Skeletal muscle tissue (tissue), 4 donors: Measurements from ENCODE around the gene ELMOD3. TPM values are rescaled to one million over a fixed set of nuclear protein-coding genes. Genes with fewer than 3 reads are reported as not detected.
"Not testable (repeated sequence)": the region's sequence is repeated elsewhere in the genome, so short reads cannot be mapped to it uniquely, and the experiment has no call there.

Experiments used
- H3K27ac ChIP-seq: one replicate; pipeline ENCODE4 v1.7.0; 2013; ENCODE audit warnings: mild to moderate bottlenecking, low read depth, low read length, inconsistent platforms
- H3K27me3 ChIP-seq, 3 donors: one replicate each; pipeline ENCODE4 v1.7.0; 2013; ENCODE audit warnings: low read length in 3 of 3; ENCODE audit not compliant: control insufficient read depth in 3 of 3, insufficient read depth in 3 of 3
- H3K36me3 ChIP-seq, 3 donors: one replicate each; pipeline ENCODE4 v1.7.0; 2013; ENCODE audit warnings: low read length in 3 of 3; ENCODE audit not compliant: control insufficient read depth in 3 of 3, insufficient read depth in 3 of 3
- H3K4me1 ChIP-seq, 3 donors: one replicate each; pipeline ENCODE4 v1.7.0; 2013; ENCODE audit warnings: low read length in 3 of 3, mild to moderate bottlenecking in 3 of 3; ENCODE audit not compliant: control insufficient read depth in 3 of 3, insufficient read depth in 3 of 3
- H3K4me3 ChIP-seq, 3 donors: one replicate each; pipeline ENCODE4 v1.7.0; 2013; ENCODE audit warnings: low read length in 3 of 3
- H3K9ac ChIP-seq, 3 donors: one replicate each; pipeline ENCODE4 v1.7.0; 2013; ENCODE audit warnings: low read length in 3 of 3, mild to moderate bottlenecking in 3 of 3, moderate library complexity in 2 of 3, low read depth in 1 of 3
- H3K9me3 ChIP-seq, 3 donors: one replicate each; pipeline ENCODE4 v1.7.0; 2013; ENCODE audit warnings: low read length in 3 of 3; ENCODE audit not compliant: control insufficient read depth in 3 of 3
- total RNA-seq: library from RNA; depleted of rRNA; stranded (reverse); fragments of >200 nt; gene quantifications from one replicate; pipeline ENCODE4 v1.2.3, GENCODE V29; 2014
- donor health status: Osteomylitis.

ELMOD3 gene
- total RNA-seq, 1 donor from 2014 or later, result 8.9 TPM

DNA sequence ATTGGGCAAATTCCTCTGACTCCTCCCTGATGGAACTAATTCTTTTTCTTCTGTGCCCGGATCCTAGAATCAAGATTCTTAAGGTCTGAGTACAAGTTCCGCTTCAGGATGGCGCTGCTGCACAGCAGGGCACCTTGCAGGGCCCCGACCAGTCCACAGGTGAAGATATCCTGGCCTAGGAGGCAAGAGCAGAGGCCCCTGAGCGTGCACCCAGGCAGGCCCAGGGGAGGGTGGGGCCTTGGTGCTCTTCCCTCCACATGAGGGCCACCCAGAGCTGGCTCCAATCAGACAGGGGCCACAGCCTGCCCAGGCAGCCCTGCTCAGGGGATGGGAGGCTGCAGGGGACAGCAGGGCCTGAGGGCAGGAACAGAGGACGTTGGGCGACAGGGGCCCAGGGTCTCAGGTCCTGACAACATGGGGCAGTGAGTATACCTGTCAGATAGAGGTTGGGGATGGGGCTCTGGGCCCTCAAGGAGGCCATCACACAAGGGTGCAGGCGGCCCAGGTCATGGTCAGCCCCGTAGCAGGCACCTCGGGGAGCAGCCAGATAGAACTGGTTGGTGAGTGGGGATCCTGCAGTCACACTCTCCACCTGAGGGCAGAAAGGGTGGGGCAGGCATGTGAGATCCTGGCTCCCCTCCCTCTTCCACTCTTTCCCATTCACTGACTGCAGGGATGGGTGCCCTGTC is 11.2 kb upstream of the ELMOD3 start:
- not testable (repeated sequence) for H3K27ac ChIP-seq, H3K9ac ChIP-seq, H3K4me1 ChIP-seq, H3K9me3 ChIP-seq, H3K4me3 ChIP-seq, H3K27me3 ChIP-seq
- H3K36me3 ChIP-seq, result peaks cover 42 to 51% (median 47%) of the 10 kb centered on the region in 3 donors

DNA sequence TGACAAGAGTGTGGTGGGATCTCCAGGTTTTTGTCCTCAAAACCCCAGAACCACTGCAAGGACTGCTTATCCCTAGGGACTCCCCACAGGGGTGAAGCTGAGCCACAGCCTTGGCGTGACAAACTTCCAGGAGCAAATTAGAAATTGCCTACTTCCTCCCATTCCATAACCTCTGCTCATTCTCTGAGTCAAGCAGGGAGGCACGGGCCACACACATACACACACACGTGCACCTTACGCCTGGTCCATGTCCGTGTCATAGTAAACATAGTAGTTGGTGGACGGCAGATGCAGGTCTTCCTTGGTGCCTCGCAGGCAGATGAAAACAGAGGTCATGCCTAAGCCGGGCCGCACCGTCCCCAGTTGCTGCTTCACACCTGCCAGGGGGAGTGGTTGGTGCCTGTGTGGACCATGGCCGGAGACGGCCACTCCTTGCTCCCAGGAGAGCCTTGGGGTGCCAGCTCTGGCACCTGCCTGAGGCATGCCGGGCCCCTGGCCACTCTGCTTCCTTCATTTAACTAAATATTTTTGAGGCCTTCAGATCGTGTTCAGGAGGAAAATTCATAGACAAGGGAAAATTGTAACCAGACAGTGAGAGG is 10.1 kb upstream of the ELMOD3 start:
- no peak overlapping the region for H3K27ac ChIP-seq
- H3K9me3 ChIP-seq, result no peaks in the 10 kb centered on the region
- peaks cover 46 to 57% (median 53%) of the 10 kb centered on the region in 3 donors for H3K36me3 ChIP-seq
- no peak overlapping the region for H3K9ac ChIP-seq
- H3K4me1 ChIP-seq, result peaks cover 0 to 2% (median 0%) of the 10 kb centered on the region in 3 donors
- H3K27me3 ChIP-seq, result no peaks in the 10 kb centered on the region
- no peak overlapping the region for H3K4me3 ChIP-seq

DNA sequence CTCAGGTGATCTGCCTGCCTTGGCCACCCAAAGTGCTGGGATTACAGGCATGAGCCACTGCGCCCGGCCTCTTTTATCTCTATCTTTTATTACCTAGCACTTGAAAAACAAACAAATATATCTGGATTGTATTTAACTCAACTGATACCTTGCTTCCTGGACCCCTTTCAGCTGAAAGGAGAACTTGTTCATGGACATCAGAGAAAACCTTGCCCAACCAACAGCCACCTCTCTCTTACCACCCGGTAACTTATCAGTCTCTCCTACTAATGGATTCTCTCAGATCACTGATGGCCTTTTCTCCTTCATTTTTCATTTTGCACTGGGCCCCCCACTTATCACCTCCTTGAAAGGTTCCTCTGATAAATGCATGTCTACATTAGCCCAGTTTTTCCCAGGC is 7.0 kb upstream of the ELMOD3 start:
- Histone ChIP-seq H3K36me3 (peaks cover 61 to 74% (median 72%) of the 10 kb centered on the region in 3 donors), H3K4me1 (peaks cover under 1 to 2% (median 2%) of the 10 kb centered on the region in 3 donors), H3K9me3 (no peaks in the 10 kb centered on the region), H3K27ac (no peak overlapping the region), H3K4me3 (no peak overlapping the region), H3K27me3 (no peaks in the 10 kb centered on the region), H3K9ac (no peak overlapping the region)

DNA sequence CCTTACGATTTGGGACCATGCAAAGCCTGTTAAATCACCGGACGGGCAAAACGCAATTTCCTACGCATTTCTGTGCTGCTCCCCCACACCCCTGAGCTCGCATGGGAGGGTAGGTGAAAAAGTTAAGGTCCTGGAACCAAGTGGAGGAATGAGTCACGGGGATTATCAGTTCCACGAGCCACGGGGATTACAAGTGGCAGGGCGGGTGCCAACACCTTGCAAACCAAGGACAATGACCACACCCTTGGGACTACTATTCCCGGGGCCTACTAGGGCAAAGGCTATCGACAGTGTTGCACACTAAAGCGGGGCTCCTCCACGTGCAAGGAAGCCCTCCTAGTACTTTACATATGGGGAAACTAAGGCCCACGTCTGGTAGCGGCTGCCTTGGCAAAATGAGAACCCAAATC is 688 bp upstream of the ELMOD3 start:
- Histone ChIP-seq H3K27ac (peak overlapping the region; percentile 83), H3K36me3 (peaks cover 36 to 49% (median 49%) of the 10 kb centered on the region in 3 donors)

DNA sequence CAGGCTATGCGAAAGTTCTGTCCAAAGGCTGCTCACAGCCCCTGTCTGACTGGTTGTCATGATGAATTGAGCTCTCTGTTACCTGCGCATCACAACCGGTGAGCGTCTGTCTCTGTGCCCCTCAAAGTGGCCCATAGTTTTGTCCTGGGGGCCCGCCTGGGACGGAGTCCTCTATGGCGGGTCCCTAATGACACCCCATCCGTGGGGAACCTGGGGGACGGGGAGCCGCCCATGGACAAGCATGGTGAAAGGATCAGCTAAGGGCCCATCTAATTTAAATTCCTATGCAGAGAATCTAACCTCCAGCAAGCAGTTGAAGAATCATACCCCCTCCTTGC is 473 bp downstream of the ELMOD3 start:
- peaks cover 29 to 42% (median 40%) of the 10 kb centered on the region in 3 donors for H3K4me1 ChIP-seq

More for the DNA sequence above, 688 bp upstream of the ELMOD3 start:
- H3K4me3 ChIP-seq, result peak overlapping the region; percentile 92 to 100 (median 100)
- no peaks in the 10 kb centered on the region for H3K27me3 ChIP-seq
- no peaks in the 10 kb centered on the region for H3K9me3 ChIP-seq
- H3K9ac ChIP-seq, result peak overlapping the region; percentile 97 to 100 (median 98)
- H3K4me1 ChIP-seq, result peaks cover 29 to 42% (median 40%) of the 10 kb centered on the region in 3 donors

DNA sequence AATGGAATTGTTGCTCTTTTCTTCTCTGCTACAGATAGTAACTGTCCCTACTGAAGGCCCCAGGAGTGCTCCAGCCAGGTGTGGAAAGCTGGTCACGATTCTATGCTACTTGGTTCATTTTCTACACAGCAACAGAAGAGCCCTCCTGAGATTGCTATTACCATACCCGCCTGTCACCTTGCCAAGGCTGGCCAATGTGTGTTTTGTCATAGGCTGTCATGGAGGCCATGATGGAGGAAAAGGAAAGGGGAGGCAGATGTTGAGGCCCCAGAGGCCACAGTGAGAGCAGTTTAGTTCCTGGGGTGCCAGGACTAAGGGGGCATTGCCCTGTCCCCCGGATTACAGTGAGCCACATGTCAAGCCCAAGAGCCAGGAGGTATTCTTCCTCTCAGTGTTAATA is 952 bp downstream of the ELMOD3 start:
- Histone ChIP-seq H3K27me3 (no peaks in the 10 kb centered on the region), H3K9me3 (no peaks in the 10 kb centered on the region), H3K9ac (peak overlapping the region; percentile 97 to 100 (median 98)), H3K4me3 (peak overlapping the region; percentile 92 to 100 (median 100)), H3K36me3 (peaks cover 27 to 39% (median 38%) of the 10 kb centered on the region in 3 donors), H3K4me1 (peaks cover 29 to 42% (median 40%) of the 10 kb centered on the region in 3 donors), H3K27ac (no peak overlapping the region)

More for the DNA sequence above, 473 bp downstream of the ELMOD3 start:
- peak overlapping the region; percentile 97 to 100 (median 98) for H3K9ac ChIP-seq
- no peaks in the 10 kb centered on the region for H3K27me3 ChIP-seq
- peak overlapping the region; percentile 83 for H3K27ac ChIP-seq
- no peaks in the 10 kb centered on the region for H3K9me3 ChIP-seq
- H3K4me3 ChIP-seq, result peak overlapping the region; percentile 92 to 100 (median 100)
- H3K36me3 ChIP-seq, result peaks cover 32 to 43% (median 41%) of the 10 kb centered on the region in 3 donors

DNA sequence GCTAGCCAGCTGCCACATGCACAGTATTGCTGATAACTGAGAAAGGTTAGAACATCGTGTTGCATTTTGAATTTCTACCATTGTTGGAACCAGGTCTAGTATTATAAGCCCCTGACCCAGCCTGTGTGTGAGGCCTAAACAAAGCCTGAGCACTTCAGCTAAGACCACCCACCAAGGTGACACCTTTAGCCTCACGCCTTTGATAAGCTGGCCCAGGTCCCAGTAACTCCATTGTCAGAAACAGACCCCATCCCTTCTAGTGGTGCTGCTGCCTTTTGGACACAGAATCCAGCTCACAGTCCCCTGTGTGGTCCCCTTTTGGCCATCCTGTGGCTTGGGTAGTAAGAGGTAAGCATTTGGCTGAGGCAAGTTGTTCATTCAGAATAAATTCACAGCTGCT is 1.6 kb downstream of the ELMOD3 start:
- no peak overlapping the region for H3K27ac ChIP-seq
- peaks cover 29 to 42% (median 40%) of the 10 kb centered on the region in 3 donors for H3K4me1 ChIP-seq
- no peak overlapping the region for H3K4me3 ChIP-seq
- no peaks in the 10 kb centered on the region for H3K9me3 ChIP-seq
- H3K36me3 ChIP-seq, result peaks cover 23 to 33% (median 33%) of the 10 kb centered on the region in 3 donors
- H3K27me3 ChIP-seq, result no peaks in the 10 kb centered on the region
- peak overlapping the region in 1 of 3 donors; percentile 28 for H3K9ac ChIP-seq

DNA sequence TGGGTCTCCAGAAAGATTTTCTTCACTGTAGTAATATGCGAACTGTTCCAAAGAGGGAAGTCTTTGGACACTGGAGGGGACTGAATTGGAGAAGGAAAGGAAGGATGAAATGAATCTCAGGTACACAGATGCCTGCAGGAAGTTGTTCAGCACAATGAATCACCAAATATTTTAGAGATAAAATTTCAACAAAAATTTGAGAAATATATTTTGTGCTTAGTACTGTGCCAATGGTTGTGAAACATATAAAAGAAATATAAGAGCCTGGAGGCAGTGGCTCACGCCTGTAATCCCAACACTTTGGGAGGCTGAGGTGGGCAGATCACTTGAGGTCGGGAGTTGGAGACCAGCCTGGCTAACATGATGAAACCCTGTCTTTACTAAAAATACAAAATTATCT is 3.2 kb downstream of the ELMOD3 start:
- Histone ChIP-seq H3K4me1 (peaks cover 27 to 38% (median 36%) of the 10 kb centered on the region in 3 donors), H3K27ac (no peak overlapping the region), H3K4me3 (no peak overlapping the region), H3K9me3 (no peaks in the 10 kb centered on the region), H3K27me3 (no peaks in the 10 kb centered on the region), H3K36me3 (peaks cover 30 to 33% (median 30%) of the 10 kb centered on the region in 3 donors), H3K9ac (peak overlapping the region in 1 of 3 donors; percentile 25)

DNA sequence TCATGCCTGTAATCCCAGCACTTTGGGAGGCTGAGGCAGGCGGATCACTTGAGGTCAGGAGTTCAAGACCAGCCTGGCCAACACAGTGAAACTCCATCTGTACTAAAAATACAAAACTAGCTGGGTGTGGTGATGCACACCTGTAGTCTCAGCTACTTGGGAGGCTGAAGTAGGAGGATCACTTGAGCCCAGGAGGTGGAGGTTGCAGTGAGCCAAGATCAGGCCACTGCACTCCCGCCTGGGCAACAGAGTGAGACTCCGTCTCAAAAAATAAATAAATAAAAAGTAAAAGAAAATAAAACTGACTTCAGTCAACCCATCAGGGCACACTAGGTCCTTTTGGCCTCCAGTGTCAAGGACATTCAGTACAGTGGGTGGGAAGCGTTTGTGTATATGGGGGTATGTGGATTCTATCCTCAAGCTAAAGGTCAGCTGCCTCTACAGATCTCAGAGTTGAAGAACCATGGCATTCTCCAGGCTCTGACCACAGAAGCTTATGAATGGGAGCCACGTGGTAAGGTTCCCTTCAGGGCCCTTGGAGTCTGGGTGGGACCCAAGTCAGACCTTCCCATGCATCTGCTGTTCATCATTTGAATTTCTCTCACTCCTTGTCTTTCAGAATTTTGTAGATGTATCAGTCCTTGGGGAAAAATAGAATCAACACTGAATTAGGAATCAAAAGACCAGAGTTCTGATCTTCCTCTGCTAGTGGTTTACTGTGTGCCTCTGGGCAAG is 8.3 kb downstream of the ELMOD3 start:
- H3K9me3 ChIP-seq, H3K27ac ChIP-seq: not testable (repeated sequence)
- H3K36me3 ChIP-seq, result peaks cover 27 to 36% (median 36%) of the 10 kb centered on the region in 3 donors

More for the DNA sequence above, 8.3 kb downstream of the ELMOD3 start:
- H3K4me3 ChIP-seq, H3K4me1 ChIP-seq, H3K27me3 ChIP-seq, H3K9ac ChIP-seq: not testable (repeated sequence)
